ENCODE data around the gene ASCL2. TPM values are rescaled to one million over a fixed set of nuclear protein-coding genes. Genes with fewer than 3 reads are reported as not detected.

ASCL2 gene
- total RNA-seq, 4 donors from 2014 or later: 11.4 to 18.0 (median 15.9) TPM

- H3K4me1 ChIP-seq: peaks cover 26% of the 10 kb centered on the region
- H3K27me3 ChIP-seq: peaks cover 36% of the 10 kb centered on the region
- no peak overlapping the region for H3K4me3 ChIP-seq
- TF ChIP-seq CTCF (IDR thresholded peaks at IDR 0.05) (no peak), EP300 (IDR thresholded peaks at IDR 0.05) (no peak), POLR2A (IDR thresholded peaks at IDR 0.05) (no peak), POLR2AphosphoS5 (IDR thresholded peaks at IDR 0.05) (no peak)
- no peak overlapping the region for H3K27ac ChIP-seq
- H3K9me3 ChIP-seq: no peaks in the 10 kb centered on the region
- DNase-seq (ENCODE audit: low spot score in 2 of 2): no peak
- WGBS: 83% methylated on average over 12 of the region's 12 CpGs
- H3K36me3 ChIP-seq: no peaks in the 10 kb centered on the region
Measured at GRCh38 chr11:2273771-2274170, 3.4 kb upstream of the ASCL2 start.

- DNase-seq (ENCODE audit: low spot score in 2 of 2): no peak
- no peak for TF ChIP-seq CTCF (IDR thresholded peaks at IDR 0.05)
- no peak for TF ChIP-seq POLR2A (IDR thresholded peaks at IDR 0.05)
- TF ChIP-seq EP300 (IDR thresholded peaks at IDR 0.05): no peak
- no peak for TF ChIP-seq POLR2AphosphoS5 (IDR thresholded peaks at IDR 0.05)
- H3K4me3 ChIP-seq: no peak overlapping the region
- peaks cover 41% of the 10 kb centered on the region for H3K27me3 ChIP-seq
- H3K36me3 ChIP-seq: no peaks in the 10 kb centered on the region
- H3K27ac ChIP-seq: no peak overlapping the region
- H3K9me3 ChIP-seq: no peaks in the 10 kb centered on the region
- 87% methylated on average over 15 of the region's 15 CpGs for WGBS
- H3K4me1 ChIP-seq: peaks cover 31% of the 10 kb centered on the region
Measured at GRCh38 chr11:2273311-2273710, 2.9 kb upstream of the ASCL2 start.

- TF ChIP-seq EP300 (IDR thresholded peaks at IDR 0.05) (no peak), POLR2AphosphoS5 (IDR thresholded peaks at IDR 0.05) (no peak), POLR2A (IDR thresholded peaks at IDR 0.05) (no peak), CTCF (IDR thresholded peaks at IDR 0.05) (no peak)
- Histone ChIP-seq H3K36me3 (no peaks in the 10 kb centered on the region), H3K4me1 (peaks cover 35% of the 10 kb centered on the region), H3K4me3 (no peak overlapping the region), H3K27ac (no peak overlapping the region), H3K27me3 (peaks cover 45% of the 10 kb centered on the region), H3K9me3 (no peaks in the 10 kb centered on the region)
- peak in 1 of 2 donors; percentile 43 for DNase-seq (ENCODE audit: low spot score in 2 of 2)
- WGBS: 89% methylated on average over 7 of the region's 7 CpGs
Measured at GRCh38 chr11:2272946-2273280, 2.5 kb upstream of the ASCL2 start.

GRCh38 chr11:2272228-2272945, 2.0 kb upstream of the ASCL2 start:
- H3K27ac ChIP-seq: no peak overlapping the region
- peaks cover 47% of the 10 kb centered on the region for H3K27me3 ChIP-seq
- WGBS: 92% methylated on average over 19 of the region's 21 CpGs
- H3K4me3 ChIP-seq: no peak overlapping the region
- TF ChIP-seq CTCF (IDR thresholded peaks at IDR 0.05) (no peak), EP300 (IDR thresholded peaks at IDR 0.05) (no peak), POLR2AphosphoS5 (IDR thresholded peaks at IDR 0.05) (no peak), POLR2A (IDR thresholded peaks at IDR 0.05) (no peak)
- DNase-seq (ENCODE audit: low spot score in 2 of 2): peak in 1 of 2 donors; percentile 50
- H3K4me1 ChIP-seq: peaks cover 39% of the 10 kb centered on the region
- H3K9me3 ChIP-seq: no peaks in the 10 kb centered on the region
- H3K36me3 ChIP-seq: no peaks in the 10 kb centered on the region

- peak overlapping the region; percentile 65 for H3K4me3 ChIP-seq
- no peak for TF ChIP-seq EP300 (IDR thresholded peaks at IDR 0.05)
- no peak for TF ChIP-seq POLR2A (IDR thresholded peaks at IDR 0.05)
- no peak for TF ChIP-seq CTCF (IDR thresholded peaks at IDR 0.05)
- TF ChIP-seq POLR2AphosphoS5 (IDR thresholded peaks at IDR 0.05): no peak
- no peaks in the 10 kb centered on the region for H3K9me3 ChIP-seq
- peak; percentile 64 to 70 for DNase-seq (ENCODE audit: low spot score in 2 of 2)
- peaks cover 39% of the 10 kb centered on the region for H3K4me1 ChIP-seq
- no peak overlapping the region for H3K27ac ChIP-seq
- peaks cover 47% of the 10 kb centered on the region for H3K27me3 ChIP-seq
- 53% methylated on average over 25 of the region's 45 CpGs for WGBS
- H3K36me3 ChIP-seq: no peaks in the 10 kb centered on the region
Measured at GRCh38 chr11:2271327-2272227, 1.2 kb upstream of the ASCL2 start.
